ENCODE data around the gene TEKT3.

TEKT3 gene

DNA sequence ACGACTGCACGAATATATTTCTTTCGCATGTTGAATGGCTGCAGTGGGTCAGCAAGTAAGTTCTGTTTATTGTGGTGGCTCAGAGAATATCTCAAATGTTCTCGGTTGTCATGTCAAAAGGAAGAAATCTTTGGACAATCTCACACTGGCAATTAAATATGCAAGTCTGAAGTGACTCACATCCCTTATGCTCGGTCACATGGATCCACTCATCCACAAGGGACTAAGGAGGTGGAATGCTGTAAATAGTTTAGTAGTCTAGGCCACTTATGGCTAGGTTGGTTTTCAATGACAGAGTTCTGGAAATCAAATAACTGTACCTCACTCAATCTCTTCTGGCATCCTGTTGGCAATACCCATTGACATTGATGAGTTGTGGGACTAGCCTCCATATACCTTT lies 43.2 kb downstream of the TEKT3 start:
- TF ChIP-seq, protein P1, sequence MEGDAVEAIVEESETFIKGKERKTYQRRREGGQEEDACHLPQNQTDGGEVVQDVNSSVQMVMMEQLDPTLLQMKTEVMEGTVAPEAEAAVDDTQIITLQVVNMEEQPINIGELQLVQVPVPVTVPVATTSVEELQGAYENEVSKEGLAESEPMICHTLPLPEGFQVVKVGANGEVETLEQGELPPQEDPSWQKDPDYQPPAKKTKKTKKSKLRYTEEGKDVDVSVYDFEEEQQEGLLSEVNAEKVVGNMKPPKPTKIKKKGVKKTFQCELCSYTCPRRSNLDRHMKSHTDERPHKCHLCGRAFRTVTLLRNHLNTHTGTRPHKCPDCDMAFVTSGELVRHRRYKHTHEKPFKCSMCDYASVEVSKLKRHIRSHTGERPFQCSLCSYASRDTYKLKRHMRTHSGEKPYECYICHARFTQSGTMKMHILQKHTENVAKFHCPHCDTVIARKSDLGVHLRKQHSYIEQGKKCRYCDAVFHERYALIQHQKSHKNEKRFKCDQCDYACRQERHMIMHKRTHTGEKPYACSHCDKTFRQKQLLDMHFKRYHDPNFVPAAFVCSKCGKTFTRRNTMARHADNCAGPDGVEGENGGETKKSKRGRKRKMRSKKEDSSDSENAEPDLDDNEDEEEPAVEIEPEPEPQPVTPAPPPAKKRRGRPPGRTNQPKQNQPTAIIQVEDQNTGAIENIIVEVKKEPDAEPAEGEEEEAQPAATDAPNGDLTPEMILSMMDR (IDR thresholded peaks at IDR 0.05; ENCODE audit: low read depth, low read length, missing control alignments), result no peak
- no peak for DNase-seq (ENCODE audit: low read depth)
- no peak overlapping the region for H3K4me3 ChIP-seq (ENCODE audit: low read depth, low read length)
- in situ Hi-C loops (cut with HindIII; ENCODE audit: low sequenced_read_pairs), result no loop called here

GRCh38 chr17:15293558-15293957 lies 47.8 kb downstream of the TEKT3 start:
- no peak for DNase-seq (ENCODE audit: low read depth)
- no peak overlapping the region for H3K4me3 ChIP-seq (ENCODE audit: low read depth, low read length)
- in situ Hi-C loops (cut with HindIII; ENCODE audit: low sequenced_read_pairs), result no loop called here
- TF ChIP-seq, protein P1 (IDR thresholded peaks at IDR 0.05; ENCODE audit: low read depth, low read length, missing control alignments), result no peak

DNA sequence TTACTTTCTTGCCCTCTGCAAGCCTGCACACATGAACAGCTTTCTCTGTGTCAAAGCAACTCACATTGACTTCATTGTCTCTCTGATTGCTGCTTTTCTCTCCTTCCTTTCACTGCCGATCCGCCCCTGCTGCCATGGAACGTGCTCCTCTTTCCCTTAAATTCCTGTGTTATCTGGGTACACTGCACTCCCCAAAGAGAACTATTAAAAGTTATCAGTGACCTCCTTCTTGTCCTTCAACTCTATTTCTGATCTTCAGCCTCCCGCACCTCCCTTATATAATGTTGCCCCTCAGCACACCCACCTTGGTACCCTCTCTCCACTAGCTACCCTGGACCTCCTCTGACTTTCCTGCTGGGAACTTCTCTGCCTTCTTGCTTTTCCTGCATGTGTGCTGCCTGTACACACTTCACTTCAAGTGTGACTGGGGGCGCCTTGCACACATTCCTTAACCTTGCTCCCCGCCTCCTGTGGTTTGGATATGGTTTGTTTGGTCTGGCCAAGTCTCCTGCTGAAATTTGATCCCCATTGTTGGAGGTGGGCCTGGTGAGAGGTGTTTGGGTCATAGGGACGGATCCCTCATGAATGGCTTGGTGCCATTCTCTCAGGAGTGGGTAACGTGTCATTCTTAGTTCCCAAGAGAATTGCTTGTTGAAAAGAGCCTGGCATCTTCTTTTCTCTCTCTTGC lies 49.6 kb downstream of the TEKT3 start:
- DNase-seq (ENCODE audit: low read depth), result peak; percentile 70
- H3K4me3 ChIP-seq (ENCODE audit: low read depth, low read length), result no peak overlapping the region
- in situ Hi-C loops (cut with HindIII; ENCODE audit: low sequenced_read_pairs), result no loop called here
- TF ChIP-seq, protein P1 (IDR thresholded peaks at IDR 0.05; ENCODE audit: low read depth, low read length, missing control alignments), result no peak

- in situ Hi-C loops (cut with HindIII; ENCODE audit: low sequenced_read_pairs), result no loop called here
Observed at GRCh38 chr17:15290605-15291004, 50.8 kb downstream of the TEKT3 start.

DNA sequence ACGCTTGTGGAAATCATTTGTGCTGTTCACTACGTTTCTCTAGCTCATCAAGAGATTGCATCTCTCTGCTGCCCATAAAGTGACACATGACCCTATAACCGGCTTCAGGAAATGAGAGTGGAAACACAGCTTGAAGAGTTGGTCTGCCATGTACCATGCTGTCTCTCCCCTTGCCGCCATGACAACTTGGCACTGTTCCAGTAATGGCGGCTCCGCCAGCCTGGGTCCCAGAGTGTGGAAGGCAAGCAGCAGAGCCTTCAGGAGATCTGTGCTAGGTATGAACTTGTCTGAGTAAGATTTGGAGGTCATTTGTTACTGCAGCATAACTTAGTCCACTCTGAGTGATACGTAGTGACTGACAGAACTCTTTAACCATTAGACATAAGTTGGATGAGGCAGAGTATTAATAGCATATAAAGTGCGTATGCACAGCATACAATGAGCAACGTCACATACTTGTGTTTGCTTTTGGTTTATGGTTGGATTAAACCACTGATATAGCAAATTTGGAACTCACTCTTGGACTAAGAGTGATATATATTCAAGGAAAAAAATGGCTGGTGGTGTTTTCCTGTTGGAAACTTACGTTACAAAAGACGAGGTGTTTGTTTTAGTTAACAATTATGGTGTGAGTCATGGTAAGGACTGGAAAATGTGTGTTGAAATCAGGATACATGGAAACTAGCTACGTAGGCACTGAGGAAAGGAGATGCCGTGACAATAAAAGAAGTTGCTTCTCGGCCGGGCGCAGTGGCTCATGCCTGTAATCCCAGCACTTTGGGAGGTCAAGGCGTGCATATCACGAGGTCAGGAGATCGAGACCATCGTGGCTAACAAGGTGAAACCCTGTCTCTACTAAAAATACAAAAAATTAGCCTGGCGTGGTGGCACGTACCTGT lies 51.9 kb downstream of the TEKT3 start:
- in situ Hi-C loops (cut with HindIII; ENCODE audit: low sequenced_read_pairs), result no loop called here
- DNase-seq (ENCODE audit: low read depth), result no peak
- TF ChIP-seq, protein P1 (IDR thresholded peaks at IDR 0.05; ENCODE audit: low read depth, low read length, missing control alignments), result no peak
- no peak overlapping the region for H3K4me3 ChIP-seq (ENCODE audit: low read depth, low read length)

More at GRCh38 chr17:15290605-15291004, 50.8 kb downstream of the TEKT3 start:
- DNase-seq (ENCODE audit: low read depth), result no peak
- no peak overlapping the region for H3K4me3 ChIP-seq (ENCODE audit: low read depth, low read length)
- TF ChIP-seq, protein P1 (IDR thresholded peaks at IDR 0.05; ENCODE audit: low read depth, low read length, missing control alignments), result no peak

DNA sequence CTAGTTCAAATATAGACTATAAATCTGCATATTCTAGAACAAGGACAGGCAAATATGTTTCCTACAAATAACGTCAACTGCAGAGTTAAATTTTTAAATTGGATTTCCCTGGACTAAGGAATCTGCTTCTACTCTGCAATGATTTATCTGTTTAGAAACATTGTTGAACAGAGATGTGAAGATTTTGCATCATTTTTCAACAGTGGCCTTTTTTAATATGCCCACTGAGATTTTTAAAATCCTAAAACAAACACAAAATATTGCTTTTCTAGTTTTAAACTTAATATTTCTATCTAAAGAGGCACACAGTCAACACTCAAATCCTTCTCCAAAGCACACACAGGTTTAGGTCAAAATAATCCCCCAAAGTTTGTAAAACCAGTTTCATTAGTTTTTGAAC lies 52.5 kb downstream of the TEKT3 start:
- in situ Hi-C loops (cut with HindIII; ENCODE audit: low sequenced_read_pairs), result no loop called here
- no peak overlapping the region for H3K4me3 ChIP-seq (ENCODE audit: low read depth, low read length)
- no peak for DNase-seq (ENCODE audit: low read depth)
- TF ChIP-seq, protein P1 (IDR thresholded peaks at IDR 0.05; ENCODE audit: low read depth, low read length, missing control alignments), result no peak
